ENCODE measurements around the gene HSPB1.
"Not testable (repeated sequence)": the region's sequence is repeated elsewhere in the genome, so short reads cannot be mapped to it uniquely, and the experiment has no call there.

The HSPB1 gene

GRCh38 chr7:76302347-76303201 is at the start of gene HSPB1:
HSPB1 (plus strand) TSS chr7:76302673; CDS start chr7:76302713, 40 bp downstream.
- DNase-seq: peak; percentile 67 to 86

- DNase-seq: no peak
Measured at GRCh38 chr7:76254781-76255180, 47.7 kb upstream of the HSPB1 start.

GRCh38 chr7:76257973-76258372 is 44.5 kb upstream of the HSPB1 start:
- DNase-seq: no peak

- DNase-seq: no peak
Measured at GRCh38 chr7:76259124-76260093, 43.1 kb upstream of the HSPB1 start.

- DNase-seq: peak in 1 of 2 experiments; percentile 74
Measured at GRCh38 chr7:76260171-76260703, 42.2 kb upstream of the HSPB1 start.

GRCh38 chr7:76261329-76261728 is 41.1 kb upstream of the HSPB1 start:
- DNase-seq: no peak

- no peak for DNase-seq
Measured at GRCh38 chr7:76261931-76262330, 40.5 kb upstream of the HSPB1 start.

- peak in 1 of 2 experiments; percentile 25 for DNase-seq
Measured at GRCh38 chr7:76262683-76263402, 39.6 kb upstream of the HSPB1 start.

- no peak for DNase-seq
Measured at GRCh38 chr7:76265299-76265698, 37.2 kb upstream of the HSPB1 start.

GRCh38 chr7:76267107-76267893 is 35.2 kb upstream of the HSPB1 start:
- DNase-seq: no peak

- DNase-seq: no peak
Measured at GRCh38 chr7:76267894-76268183, 34.6 kb upstream of the HSPB1 start.

- DNase-seq: no peak
Measured at GRCh38 chr7:76268376-76268775, 34.1 kb upstream of the HSPB1 start.

GRCh38 chr7:76269895-76270294 is 32.6 kb upstream of the HSPB1 start:
- DNase-seq: no peak

GRCh38 chr7:76271384-76271783 is 31.1 kb upstream of the HSPB1 start:
- DNase-seq: not testable (repeated sequence)

GRCh38 chr7:76272142-76272541 is 30.3 kb upstream of the HSPB1 start:
- DNase-seq: no peak

- no peak for DNase-seq
Measured at GRCh38 chr7:76272851-76273497, 29.5 kb upstream of the HSPB1 start.

GRCh38 chr7:76273503-76273902 is 29.0 kb upstream of the HSPB1 start:
- DNase-seq: no peak

- no peak for DNase-seq
Measured at GRCh38 chr7:76278540-76278939, 23.9 kb upstream of the HSPB1 start.

GRCh38 chr7:76280408-76280807 is 22.1 kb upstream of the HSPB1 start:
- no peak for DNase-seq

- no peak for DNase-seq
Measured at GRCh38 chr7:76281006-76281705, 21.3 kb upstream of the HSPB1 start.
